ENCODE measurements around the gene TLL1. TPM values are rescaled to one million over a fixed set of nuclear protein-coding genes. Genes with fewer than 3 reads are reported as not detected.

TLL1 gene
- total RNA-seq, 1 experiment from 2014 or later = 0.41 TPM

- ChIA-PET CTCF (no interaction called here), POLR2A (no interaction called here)
- no peak for TF ChIP-seq REST (IDR thresholded peaks at IDR 0.05; ENCODE audit: insufficient read depth in 1 of 2, low read depth in 2 of 2, low read length in 1 of 2)
- no peak for TF ChIP-seq SIN3A (IDR thresholded peaks at IDR 0.05; ENCODE audit: borderline replicate concordance, insufficient read depth, low read depth, low read length)
- ATAC-seq (no peak), DNase-seq (ENCODE audit: low read depth, low spot score) (no peak)
- Histone ChIP-seq H3K4me3 (ENCODE audit: low read depth in 2 of 2, low read length in 2 of 2) (no peak overlapping the region), H3K9me3 (ENCODE audit: control insufficient read depth, insufficient read depth, low read depth, low read length) (no peaks in the 10 kb centered on the region), H3K36me3 (ENCODE audit: control insufficient read depth, insufficient read depth, low read length) (no peaks in the 10 kb centered on the region), H3K27me3 (ENCODE audit: control insufficient read depth, insufficient read depth, low read length) (no peaks in the 10 kb centered on the region), H3K4me1 (ENCODE audit: control insufficient read depth, insufficient read depth, low read length) (no peaks in the 10 kb centered on the region), H3K27ac (ENCODE audit: low read length) (no peak overlapping the region)
- intact Hi-C loops (cut with micrococcal nuclease; ENCODE audit: unreplicated experiment) (no loop called here), in situ Hi-C loops (cut with HindIII; ENCODE audit: low pct_unique_long_range_greater_than_20kb, low sequenced_read_pairs) (no loop called here)
- no TSS peak for BruUV-seq (replicated peaks)
Measured at GRCh38 chr4:166034965-166035364, 161.9 kb downstream of the TLL1 start.

- DNase-seq (ENCODE audit: low read depth, low spot score) (no peak), ATAC-seq (no peak)
- BruUV-seq (replicated peaks) = no TSS peak
- ChIA-PET POLR2A (no interaction called here), CTCF (no interaction called here)
- TF ChIP-seq TCF7L2 (IDR thresholded peaks at IDR 0.05; ENCODE audit: low read depth, low read length) (no peak), REST (IDR thresholded peaks at IDR 0.05; ENCODE audit: insufficient read depth in 1 of 2, low read depth in 2 of 2, low read length in 1 of 2) (no peak), POLR2AphosphoS5 (IDR thresholded peaks at IDR 0.05; ENCODE audit: low read depth, low read length) (no peak), SIN3A (IDR thresholded peaks at IDR 0.05; ENCODE audit: borderline replicate concordance, insufficient read depth, low read depth, low read length) (no peak), CTCF (IDR thresholded peaks at IDR 0.05) (no peak)
- Histone ChIP-seq H3K27ac (ENCODE audit: low read length) (no peak overlapping the region), H3K4me1 (ENCODE audit: control insufficient read depth, insufficient read depth, low read length) (no peaks in the 10 kb centered on the region), H3K36me3 (ENCODE audit: control insufficient read depth, insufficient read depth, low read length) (no peaks in the 10 kb centered on the region), H3K27me3 (ENCODE audit: control insufficient read depth, insufficient read depth, low read length) (no peaks in the 10 kb centered on the region), H3K4me3 (ENCODE audit: low read depth in 2 of 2, low read length in 2 of 2) (no peak overlapping the region), H3K9me3 (ENCODE audit: control insufficient read depth, insufficient read depth, low read depth, low read length) (no peaks in the 10 kb centered on the region)
- intact Hi-C loops (cut with micrococcal nuclease; ENCODE audit: unreplicated experiment) (no loop called here), in situ Hi-C loops (cut with HindIII; ENCODE audit: low pct_unique_long_range_greater_than_20kb, low sequenced_read_pairs) (no loop called here)
Measured at GRCh38 chr4:166039822-166040221, 166.8 kb downstream of the TLL1 start.

All from Panc1 (cell line).